ENCODE results near the gene CGB3. TPM values are rescaled to one million over a fixed set of nuclear protein-coding genes. Genes with fewer than 3 reads are reported as not detected.
A peak's percentile ranks its signal among the peaks of the same experiment; 100 is the strongest.

CGB3 gene
- total RNA-seq, 1 donor from 2014 or later = not detected

GRCh38 chr19:49064768-49065611 is 40.9 kb upstream of the CGB3 start, which contains the start of gene NTF4:
TSS of gene NTF4 (minus strand) at chr19:49064818. CDS start at chr19:49061997, 2,821 bp downstream.
- Histone ChIP-seq H3K27me3 (peaks cover 60% of the 10 kb centered on the region), H3K4me1 (peaks cover 3% of the 10 kb centered on the region), H3K9me3 (no peaks in the 10 kb centered on the region), H3K27ac (no peak within 1 kb of the TSS), H3K36me3 (no peaks in the 10 kb centered on the region), H3K4me3 (peak within 1 kb of the TSS; percentile 26)
- no peak for TF ChIP-seq CTCF (IDR thresholded peaks at IDR 0.05)
- ATAC-seq (peak; percentile 79), DNase-seq (no peak)
- intact Hi-C loops (cut with DNase I) = no loop called here

GRCh38 chr19:49064029-49064629 is 40.0 kb upstream of the CGB3 start:
- intact Hi-C loops (cut with DNase I) = no loop called here
- TF ChIP-seq CTCF (IDR thresholded peaks at IDR 0.05) = no peak
- Histone ChIP-seq H3K4me1 (peaks cover 3% of the 10 kb centered on the region), H3K4me3 (peak overlapping the region; percentile 26), H3K27ac (no peak overlapping the region), H3K36me3 (no peaks in the 10 kb centered on the region), H3K27me3 (peaks cover 55% of the 10 kb centered on the region), H3K9me3 (no peaks in the 10 kb centered on the region)
- DNase-seq = no peak
- ATAC-seq = peak; percentile 83

GRCh38 chr19:49061445-49061844 is 37.3 kb upstream of the CGB3 start:
- H3K4me1 ChIP-seq = peaks cover 16% of the 10 kb centered on the region
- H3K36me3 ChIP-seq = no peaks in the 10 kb centered on the region
- intact Hi-C loops (cut with DNase I) = no loop called here
- ATAC-seq = no peak
- no peaks in the 10 kb centered on the region for H3K9me3 ChIP-seq
- no peak for DNase-seq
- TF ChIP-seq CTCF (IDR thresholded peaks at IDR 0.05) = no peak
- H3K27ac ChIP-seq = no peak overlapping the region
- H3K4me3 ChIP-seq = no peak overlapping the region
- peaks cover 56% of the 10 kb centered on the region for H3K27me3 ChIP-seq

- Histone ChIP-seq H3K9me3 (no peaks in the 10 kb centered on the region), H3K36me3 (no peaks in the 10 kb centered on the region), H3K27ac (no peak overlapping the region), H3K4me3 (no peak overlapping the region), H3K4me1 (peaks cover 20% of the 10 kb centered on the region), H3K27me3 (peaks cover 53% of the 10 kb centered on the region)
- ATAC-seq (no peak), DNase-seq (no peak)
- intact Hi-C loops (cut with DNase I) = no loop called here
- no peak for TF ChIP-seq CTCF (IDR thresholded peaks at IDR 0.05)
Observed at GRCh38 chr19:49061000-49061399, 36.9 kb upstream of the CGB3 start.

GRCh38 chr19:49059053-49059452 is 34.9 kb upstream of the CGB3 start:
- intact Hi-C loops (cut with DNase I) = no loop called here
- no peaks in the 10 kb centered on the region for H3K9me3 ChIP-seq
- no peak for ATAC-seq
- H3K27me3 ChIP-seq = peaks cover 35% of the 10 kb centered on the region
- no peak overlapping the region for H3K4me3 ChIP-seq
- no peaks in the 10 kb centered on the region for H3K36me3 ChIP-seq
- H3K4me1 ChIP-seq = peaks cover 19% of the 10 kb centered on the region
- TF ChIP-seq CTCF (IDR thresholded peaks at IDR 0.05) = no peak
- H3K27ac ChIP-seq = no peak overlapping the region
- DNase-seq = no peak

Data from upper lobe of right lung (tissue), 1 donor.